Lower leg skin (tissue), 3 donors: ENCODE data around the gene NPY4R2.
"Not testable (repeated sequence)": the region's sequence is repeated elsewhere in the genome, so short reads cannot be mapped to it uniquely, and the experiment has no call there.

Source experiments
- POLR2A ChIP-seq, 2 donors: fragments of 450-650 bp; IDR thresholded peaks; one replicate each; pipeline ENCODE4 v1.6.1; 2016 to 2017; ENCODE audit warnings: antibody characterized with exemption in 2 of 2, mild to moderate bottlenecking in 1 of 2, moderate library complexity in 1 of 2
- TF ChIP-seq, protein P1 (sequence below), 3 donors: fragments of 450-650 bp; IDR thresholded peaks; one replicate each; pipeline ENCODE4 v1.5.1; 2016; ENCODE audit warnings: antibody characterized with exemption in 3 of 3, mild to moderate bottlenecking in 3 of 3, moderate library complexity in 2 of 3

DNA sequence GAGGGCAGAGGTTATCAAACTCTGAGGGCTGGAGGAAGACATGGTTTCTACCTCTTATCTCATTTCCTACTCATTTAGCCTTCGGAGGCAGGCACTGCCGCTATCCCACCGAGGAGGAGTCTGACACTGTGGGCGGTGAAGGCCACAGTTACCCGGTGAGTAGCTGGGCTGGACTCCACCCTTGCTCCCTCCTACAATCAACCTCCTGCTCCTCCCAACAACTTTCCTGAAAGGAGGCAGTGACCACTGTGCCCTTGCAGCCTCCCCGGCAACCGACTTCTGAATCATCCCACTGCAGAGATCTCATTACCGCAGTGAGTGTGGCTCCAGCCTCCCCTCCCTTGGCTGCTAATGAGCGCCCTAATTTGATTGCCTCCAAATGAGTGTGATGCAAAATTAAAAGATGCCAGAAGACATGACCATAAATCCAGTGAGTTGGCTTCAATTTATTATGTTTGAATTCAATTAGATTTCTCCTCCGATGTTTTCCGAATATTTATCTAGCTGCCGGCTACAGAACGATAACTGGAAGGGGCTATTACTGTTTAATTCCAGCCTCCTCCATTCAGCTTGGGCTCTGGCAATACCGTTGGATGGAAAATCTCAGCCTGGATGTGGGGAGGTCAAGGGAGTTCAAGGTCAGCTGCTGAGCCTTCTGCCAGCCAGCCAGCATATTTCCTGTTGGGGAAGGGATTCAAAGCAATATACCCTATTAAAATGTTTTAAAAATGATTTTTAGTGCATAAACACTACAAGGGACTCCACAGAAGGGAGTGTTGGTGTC, 46.0 kb downstream of the NPY4R2 start:
- TF ChIP-seq, protein P1, sequence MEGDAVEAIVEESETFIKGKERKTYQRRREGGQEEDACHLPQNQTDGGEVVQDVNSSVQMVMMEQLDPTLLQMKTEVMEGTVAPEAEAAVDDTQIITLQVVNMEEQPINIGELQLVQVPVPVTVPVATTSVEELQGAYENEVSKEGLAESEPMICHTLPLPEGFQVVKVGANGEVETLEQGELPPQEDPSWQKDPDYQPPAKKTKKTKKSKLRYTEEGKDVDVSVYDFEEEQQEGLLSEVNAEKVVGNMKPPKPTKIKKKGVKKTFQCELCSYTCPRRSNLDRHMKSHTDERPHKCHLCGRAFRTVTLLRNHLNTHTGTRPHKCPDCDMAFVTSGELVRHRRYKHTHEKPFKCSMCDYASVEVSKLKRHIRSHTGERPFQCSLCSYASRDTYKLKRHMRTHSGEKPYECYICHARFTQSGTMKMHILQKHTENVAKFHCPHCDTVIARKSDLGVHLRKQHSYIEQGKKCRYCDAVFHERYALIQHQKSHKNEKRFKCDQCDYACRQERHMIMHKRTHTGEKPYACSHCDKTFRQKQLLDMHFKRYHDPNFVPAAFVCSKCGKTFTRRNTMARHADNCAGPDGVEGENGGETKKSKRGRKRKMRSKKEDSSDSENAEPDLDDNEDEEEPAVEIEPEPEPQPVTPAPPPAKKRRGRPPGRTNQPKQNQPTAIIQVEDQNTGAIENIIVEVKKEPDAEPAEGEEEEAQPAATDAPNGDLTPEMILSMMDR (IDR thresholded peaks at IDR 0.05) = not testable (repeated sequence)
- TF ChIP-seq POLR2A (IDR thresholded peaks at IDR 0.05) = not testable (repeated sequence)
